Skin epidermis (tissue), 12 donors: ENCODE results near the gene SLC17A4.

Experiments used
- H3K27ac ChIP-seq, 21 experiments: fragments of 200-600 bp; sonication (generic) in 11 of 21; one replicate each; pipeline ENCODE4 v1.5.0; 2020; ENCODE audit warnings: mild to moderate bottlenecking in 3 of 21, inconsistent platforms in 2 of 21, moderate library complexity in 2 of 21
- H3K4me3 ChIP-seq, 7 experiments: fragments of 200-600 bp; sonication (generic) in 2 of 7; one replicate each; pipeline ENCODE4 v1.5.0; 2020; ENCODE audit warnings: inconsistent platforms in 2 of 7, mild to moderate bottlenecking in 2 of 7, moderate library complexity in 1 of 7

SLC17A4 gene

DNA sequence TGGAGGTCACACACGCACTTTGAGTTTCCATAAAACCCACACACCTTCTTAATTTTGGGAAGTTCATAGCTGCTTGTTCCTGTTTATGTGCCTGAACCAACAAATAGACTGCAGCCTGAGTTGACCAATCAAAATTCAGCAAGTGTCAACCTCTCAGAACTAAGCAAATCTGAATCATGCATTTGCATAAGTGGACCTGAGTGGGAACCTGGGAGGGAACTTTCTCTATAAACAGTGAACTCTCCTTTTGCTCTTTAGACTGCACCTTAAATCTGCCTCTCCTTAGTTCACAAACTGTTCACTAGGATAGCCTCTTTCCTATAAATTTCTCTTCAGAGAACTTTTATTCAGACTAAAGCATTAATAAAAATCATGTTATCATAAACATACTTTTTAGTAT, 39.4 kb downstream of the SLC17A4 start:
- Histone ChIP-seq H3K27ac (no peak overlapping the region), H3K4me3 (no peak overlapping the region)

DNA sequence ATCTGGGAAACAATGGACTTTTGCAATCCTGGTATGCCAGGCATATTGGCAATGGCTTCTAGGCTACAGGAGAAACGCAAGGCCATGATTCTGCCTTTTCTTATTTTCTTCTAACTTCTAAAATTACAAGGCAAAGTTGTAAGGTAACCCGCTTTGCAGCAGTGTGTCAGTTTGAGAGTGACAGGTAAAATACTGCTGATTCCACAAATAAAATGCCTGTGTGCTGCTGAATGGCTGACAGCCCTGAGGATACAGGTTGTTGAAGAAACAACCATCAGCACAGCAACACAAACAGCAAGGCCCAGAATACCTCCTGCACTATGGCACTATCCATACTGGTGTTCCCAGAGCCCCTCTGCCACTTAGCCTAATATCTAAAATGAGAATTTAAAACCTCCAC, 40.2 kb downstream of the SLC17A4 start:
- H3K4me3 ChIP-seq: no peak overlapping the region
- no peak overlapping the region for H3K27ac ChIP-seq

- no peak overlapping the region for H3K27ac ChIP-seq
- no peak overlapping the region for H3K4me3 ChIP-seq
Observed at GRCh38 chr6:25801436-25801835, 46.9 kb downstream of the SLC17A4 start.

DNA sequence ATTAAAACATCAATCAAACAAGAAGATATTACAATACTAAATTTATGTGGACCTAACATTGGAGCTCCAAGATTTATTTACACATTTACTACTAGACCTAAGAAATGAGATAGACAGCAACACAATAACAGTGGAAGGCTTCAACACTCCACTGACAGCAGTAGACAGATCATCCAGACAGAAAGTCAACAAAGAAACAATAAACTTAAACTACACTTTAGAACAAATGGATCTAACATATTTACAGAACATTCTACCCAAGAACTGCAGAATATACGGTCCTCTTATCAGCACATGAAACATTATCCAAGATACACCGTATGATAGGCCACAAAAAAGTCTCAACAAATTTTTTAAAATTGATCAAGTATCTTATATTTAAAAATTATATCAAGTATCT, 50.3 kb downstream of the SLC17A4 start:
- no peak overlapping the region for H3K27ac ChIP-seq
- H3K4me3 ChIP-seq: no peak overlapping the region

DNA sequence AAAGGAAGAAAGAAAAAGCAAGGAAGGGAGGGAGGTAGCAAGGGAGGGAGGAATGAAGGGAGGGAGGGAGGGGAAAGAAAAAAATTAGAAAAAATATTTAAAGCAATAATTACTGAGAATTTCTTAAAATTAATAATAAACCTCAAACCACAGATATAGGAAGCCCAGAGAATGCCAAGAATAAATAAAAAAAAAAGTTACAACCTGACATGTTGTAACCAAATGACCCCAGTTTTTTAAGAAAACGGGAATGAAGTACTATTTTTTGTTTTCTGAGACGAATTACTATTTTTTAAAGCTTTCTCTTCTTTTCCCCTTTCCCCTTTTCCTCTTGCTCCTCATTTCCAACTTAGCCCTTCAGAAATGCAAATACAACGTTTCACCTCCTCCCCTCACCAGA, 60.7 kb downstream of the SLC17A4 start:
- Histone ChIP-seq H3K27ac (no peak overlapping the region), H3K4me3 (no peak overlapping the region)

DNA sequence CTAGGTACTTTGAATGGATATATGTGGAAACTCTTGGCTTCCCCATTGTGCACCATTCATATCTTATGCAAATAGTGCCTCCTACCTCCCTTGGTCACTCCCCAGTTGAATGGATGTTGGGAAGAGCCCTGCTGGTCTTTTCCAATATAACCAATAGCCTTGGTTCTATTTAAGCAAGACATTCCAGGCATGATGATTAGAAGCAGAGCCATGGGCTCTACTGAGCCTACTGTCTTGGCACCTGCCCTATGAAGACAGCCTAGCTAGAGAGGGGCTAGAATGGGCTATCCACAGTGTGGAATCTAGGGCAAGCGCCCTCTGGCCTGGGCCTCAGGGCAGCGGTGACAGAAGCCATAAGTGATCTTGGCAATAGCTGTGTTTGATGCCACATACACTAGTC, 61.7 kb downstream of the SLC17A4 start:
- H3K27ac ChIP-seq: no peak overlapping the region
- no peak overlapping the region for H3K4me3 ChIP-seq

- H3K27ac ChIP-seq: no peak overlapping the region
- no peak overlapping the region for H3K4me3 ChIP-seq
Observed at GRCh38 chr6:25821341-25821740, 66.8 kb downstream of the SLC17A4 start.

- no peak overlapping the region for H3K27ac ChIP-seq
- H3K4me3 ChIP-seq: no peak overlapping the region
Observed at GRCh38 chr6:25829375-25829774, 74.8 kb downstream of the SLC17A4 start.

- no peak overlapping the region for H3K27ac ChIP-seq
- no peak overlapping the region for H3K4me3 ChIP-seq
Observed at GRCh38 chr6:25830458-25830857, 75.9 kb downstream of the SLC17A4 start.
